Measurements from ENCODE around the gene LATS1. TPM values are rescaled to one million over a fixed set of nuclear protein-coding genes. Genes with fewer than 3 reads are reported as not detected.

LATS1 gene
- total and polyA plus RNA-seq, 4 donors: 2.7 to 9.2 (median 5.5) TPM

- H3K9ac ChIP-seq (ENCODE audit: low read depth in 1 of 2, low read length in 2 of 2): no peak overlapping the region
- peaks cover 0 to under 1% (median under 1%) of the 10 kb centered on the region in 4 donors for H3K9me3 ChIP-seq (ENCODE audit: control insufficient read depth in 4 of 4, low read length in 3 of 4)
- peaks cover 0 to 2% (median 0%) of the 10 kb centered on the region in 4 donors for H3K36me3 ChIP-seq (ENCODE audit: control insufficient read depth in 4 of 4, insufficient read depth in 3 of 4, low read depth in 1 of 4, low read length in 3 of 4)
- H3K27me3 ChIP-seq (ENCODE audit: control insufficient read depth in 4 of 4, insufficient read depth in 4 of 4, low read length in 3 of 4): no peaks in the 10 kb centered on the region
- H3K4me1 ChIP-seq (ENCODE audit: control insufficient read depth in 4 of 4, insufficient read depth in 4 of 4, low read length in 3 of 4): peaks cover 0 to 3% (median 0%) of the 10 kb centered on the region in 4 donors
- H3K4me3 ChIP-seq (ENCODE audit: low read depth in 1 of 3, low read length in 3 of 3): no peak overlapping the region
- no peak for DNase-seq (ENCODE audit: low spot score)
- TF ChIP-seq RAD21 (IDR thresholded peaks at IDR 0.05) (no peak), CTCF (IDR thresholded peaks at IDR 0.05; ENCODE audit: low read depth, low read length, missing input control) (no peak), ZBTB33 (IDR thresholded peaks at IDR 0.05) (no peak), GABPA (IDR thresholded peaks at IDR 0.05 in 1 of 2, conservative IDR thresholded peaks at IDR 0.05 in 1 of 2) (no peak), HNF4A (conservative IDR thresholded peaks at IDR 0.05) (no peak), RXRA (IDR thresholded peaks at IDR 0.05) (no peak), FOXA2 (IDR thresholded peaks at IDR 0.05) (no peak), NR2F2 (IDR thresholded peaks at IDR 0.05) (no peak), HNF4G (IDR thresholded peaks at IDR 0.05) (no peak), EGR1 (IDR thresholded peaks at IDR 0.05; ENCODE audit: low read depth in 2 of 2) (no peak), FOXA1 (IDR thresholded peaks at IDR 0.05) (no peak), SP1 (IDR thresholded peaks at IDR 0.05) (no peak), JUND (IDR thresholded peaks at IDR 0.05) (no peak), YY1 (IDR thresholded peaks at IDR 0.05) (no peak), TAF1 (conservative IDR thresholded peaks at IDR 0.05) (no peak)
- TF ChIP-seq, protein P1, sequence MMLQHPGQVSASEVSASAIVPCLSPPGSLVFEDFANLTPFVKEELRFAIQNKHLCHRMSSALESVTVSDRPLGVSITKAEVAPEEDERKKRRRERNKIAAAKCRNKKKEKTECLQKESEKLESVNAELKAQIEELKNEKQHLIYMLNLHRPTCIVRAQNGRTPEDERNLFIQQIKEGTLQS (IDR thresholded peaks at IDR 0.05): no peak
- TF ChIP-seq, protein P2, sequence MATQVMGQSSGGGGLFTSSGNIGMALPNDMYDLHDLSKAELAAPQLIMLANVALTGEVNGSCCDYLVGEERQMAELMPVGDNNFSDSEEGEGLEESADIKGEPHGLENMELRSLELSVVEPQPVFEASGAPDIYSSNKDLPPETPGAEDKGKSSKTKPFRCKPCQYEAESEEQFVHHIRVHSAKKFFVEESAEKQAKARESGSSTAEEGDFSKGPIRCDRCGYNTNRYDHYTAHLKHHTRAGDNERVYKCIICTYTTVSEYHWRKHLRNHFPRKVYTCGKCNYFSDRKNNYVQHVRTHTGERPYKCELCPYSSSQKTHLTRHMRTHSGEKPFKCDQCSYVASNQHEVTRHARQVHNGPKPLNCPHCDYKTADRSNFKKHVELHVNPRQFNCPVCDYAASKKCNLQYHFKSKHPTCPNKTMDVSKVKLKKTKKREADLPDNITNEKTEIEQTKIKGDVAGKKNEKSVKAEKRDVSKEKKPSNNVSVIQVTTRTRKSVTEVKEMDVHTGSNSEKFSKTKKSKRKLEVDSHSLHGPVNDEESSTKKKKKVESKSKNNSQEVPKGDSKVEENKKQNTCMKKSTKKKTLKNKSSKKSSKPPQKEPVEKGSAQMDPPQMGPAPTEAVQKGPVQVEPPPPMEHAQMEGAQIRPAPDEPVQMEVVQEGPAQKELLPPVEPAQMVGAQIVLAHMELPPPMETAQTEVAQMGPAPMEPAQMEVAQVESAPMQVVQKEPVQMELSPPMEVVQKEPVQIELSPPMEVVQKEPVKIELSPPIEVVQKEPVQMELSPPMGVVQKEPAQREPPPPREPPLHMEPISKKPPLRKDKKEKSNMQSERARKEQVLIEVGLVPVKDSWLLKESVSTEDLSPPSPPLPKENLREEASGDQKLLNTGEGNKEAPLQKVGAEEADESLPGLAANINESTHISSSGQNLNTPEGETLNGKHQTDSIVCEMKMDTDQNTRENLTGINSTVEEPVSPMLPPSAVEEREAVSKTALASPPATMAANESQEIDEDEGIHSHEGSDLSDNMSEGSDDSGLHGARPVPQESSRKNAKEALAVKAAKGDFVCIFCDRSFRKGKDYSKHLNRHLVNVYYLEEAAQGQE (IDR thresholded peaks at IDR 0.05): no peak
- TF ChIP-seq, protein P3, sequence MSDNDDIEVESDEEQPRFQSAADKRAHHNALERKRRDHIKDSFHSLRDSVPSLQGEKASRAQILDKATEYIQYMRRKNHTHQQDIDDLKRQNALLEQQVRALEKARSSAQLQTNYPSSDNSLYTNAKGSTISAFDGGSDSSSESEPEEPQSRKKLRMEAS (IDR thresholded peaks at IDR 0.05): no peak
- 95% methylated on average over 7 of the region's 7 CpGs for WGBS
- no peak overlapping the region for H3K27ac ChIP-seq (ENCODE audit: low read depth in 1 of 2, low read length in 2 of 2)
Observed at GRCh38 chr6:149608381-149608982, 109.4 kb downstream of the LATS1 start.

Small RNAs within 50 kb of the gene (small RNA-seq; reads per million reads assigned to genes)
- not detected for gene RF00019

Other genes starting within 250 kb of the LATS1 start
- 1 to 10 TPM; 1.4 TPM for gene ZC3H12D, start 233.1 kb downstream of the LATS1 start, total RNA-seq
- under 1 TPM; 0.07 to 0.27 TPM for gene ZC3H12D, start 233.1 kb downstream of the LATS1 start, polyA plus RNA-seq
- gene PPIL4, start 172.1 kb downstream of the LATS1 start, total RNA-seq: 10 to 100 TPM; 11.7 to 13.1 TPM
- gene PPIL4, start 172.1 kb downstream of the LATS1 start, polyA plus RNA-seq: 1 to 10 TPM; 6.4 to 7.5 TPM
- 10 to 100 TPM; 20.1 to 22.7 TPM for gene GINM1, start 151.7 kb downstream of the LATS1 start, total RNA-seq
- gene GINM1, start 151.7 kb downstream of the LATS1 start, polyA plus RNA-seq: 10 to 100 TPM; 21.1 to 30.2 TPM
- gene KATNA1, start 69.4 kb downstream of the LATS1 start, total RNA-seq: 10 to 100 TPM in 1 of 2 donors, 1 to 10 TPM in 1; 8.3 to 14.5 TPM
- gene KATNA1, start 69.4 kb downstream of the LATS1 start, polyA plus RNA-seq: 1 to 10 TPM; 3.1 to 4.8 TPM
- gene NUP43, start 28.4 kb upstream of the LATS1 start, total RNA-seq: 10 to 100 TPM; 16.2 to 18.5 TPM
- 1 to 10 TPM; 3.2 to 4.6 TPM for gene NUP43, start 28.4 kb upstream of the LATS1 start, polyA plus RNA-seq
- gene PCMT1, start 31.6 kb upstream of the LATS1 start, total RNA-seq: 10 to 100 TPM; 72.7 to 77.2 TPM
- 10 to 100 TPM; 56.8 to 78.8 TPM for gene PCMT1, start 31.6 kb upstream of the LATS1 start, polyA plus RNA-seq
- gene LRP11, start 146.3 kb upstream of the LATS1 start, total RNA-seq: 10 to 100 TPM in 1 of 2 donors, 1 to 10 TPM in 1; 7.2 to 13.3 TPM
- 1 to 10 TPM; 3.4 to 4.8 TPM for gene LRP11, start 146.3 kb upstream of the LATS1 start, polyA plus RNA-seq
- not detected for gene RAET1E, start 180.0 kb upstream of the LATS1 start, total RNA-seq
- not detected for gene RAET1E, start 180.0 kb upstream of the LATS1 start, polyA plus RNA-seq
- not detected for gene RAET1G, start 205.0 kb upstream of the LATS1 start, total RNA-seq
- gene RAET1G, start 205.0 kb upstream of the LATS1 start, polyA plus RNA-seq: not detected
- under 1 TPM; 0.14 to 0.25 TPM for gene ULBP2, start 223.9 kb upstream of the LATS1 start, total RNA-seq
- gene ULBP2, start 223.9 kb upstream of the LATS1 start, polyA plus RNA-seq: under 1 TPM; 0.15 to 0.27 TPM
- gene ULBP1, start 245.8 kb upstream of the LATS1 start, total RNA-seq: under 1 TPM; under 0.01 to 0.05 TPM
- gene ULBP1, start 245.8 kb upstream of the LATS1 start, polyA plus RNA-seq: under 1 TPM in 1 of 2 donors, not detected in 1; 0.03 TPM